GM10847 (cell line): ENCODE results near the gene UNK.

Experiments
- POLR2A ChIP-seq: IDR thresholded peaks from 2 replicates; pipeline ENCODE4 v1.6.1; 2011; ENCODE audit not compliant: insufficient read length; ENCODE audit errors: extremely low read depth

UNK gene

DNA sequence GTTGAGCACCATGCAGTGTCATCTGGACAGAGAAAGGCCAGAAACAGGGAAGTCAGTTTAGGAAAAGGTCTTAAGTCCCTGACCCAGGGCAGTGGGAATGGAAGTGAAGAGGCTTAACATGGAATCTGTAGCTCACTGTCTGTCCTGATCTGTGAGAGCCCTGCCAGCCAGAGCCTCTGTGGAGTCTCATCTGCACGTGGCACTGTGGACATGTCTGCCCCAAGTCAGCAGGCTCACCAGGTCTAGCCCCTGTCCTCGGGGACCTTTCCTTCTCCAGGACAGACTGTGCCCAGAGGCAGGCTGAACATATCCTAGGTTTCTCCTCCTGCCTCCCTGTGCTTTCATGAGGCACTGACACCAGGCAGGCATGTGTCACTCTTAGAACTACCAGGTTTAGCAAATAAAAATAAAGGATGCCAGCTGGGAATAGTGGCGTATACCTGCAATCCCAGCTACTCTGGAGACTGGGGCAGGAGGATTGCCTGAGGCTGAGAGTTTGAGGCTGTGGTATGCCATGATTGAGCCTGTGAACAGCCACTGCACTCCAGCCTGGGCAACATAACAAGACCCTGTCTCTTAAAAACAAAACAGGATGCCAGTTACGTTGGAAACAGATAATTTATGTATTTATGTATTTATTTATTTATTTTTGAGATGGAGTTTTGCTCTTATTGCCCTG, 22.4 kb downstream of the UNK start:
- no peak for TF ChIP-seq POLR2A

DNA sequence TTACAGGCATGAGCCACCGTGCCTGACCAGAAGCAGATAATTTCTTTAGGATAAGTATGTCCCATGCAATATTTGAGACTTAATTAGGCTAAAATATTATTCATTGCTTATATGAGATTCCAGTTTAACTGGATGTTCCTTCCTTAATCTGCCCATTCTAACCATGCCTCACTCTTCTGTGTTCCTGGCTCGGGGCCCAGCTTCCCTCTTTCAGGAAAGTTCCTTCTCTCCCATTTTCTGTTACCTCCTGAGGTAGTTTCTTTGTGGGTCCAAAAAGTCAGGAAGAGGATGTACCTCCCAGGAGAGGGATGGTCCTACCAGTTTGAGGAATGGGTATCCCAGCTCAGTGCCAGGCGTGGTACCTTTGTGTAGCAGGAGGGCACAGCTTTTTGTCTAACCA, 23.3 kb downstream of the UNK start:
- TF ChIP-seq POLR2A, result no peak

GRCh38 chr17:75808549-75808904, 23.9 kb downstream of the UNK start:
- TF ChIP-seq POLR2A, result no peak

GRCh38 chr17:75808905-75809621, 24.5 kb downstream of the UNK start:
- no peak for TF ChIP-seq POLR2A

- no peak for TF ChIP-seq POLR2A
Measured at GRCh38 chr17:75809631-75810111, 25.1 kb downstream of the UNK start.

DNA sequence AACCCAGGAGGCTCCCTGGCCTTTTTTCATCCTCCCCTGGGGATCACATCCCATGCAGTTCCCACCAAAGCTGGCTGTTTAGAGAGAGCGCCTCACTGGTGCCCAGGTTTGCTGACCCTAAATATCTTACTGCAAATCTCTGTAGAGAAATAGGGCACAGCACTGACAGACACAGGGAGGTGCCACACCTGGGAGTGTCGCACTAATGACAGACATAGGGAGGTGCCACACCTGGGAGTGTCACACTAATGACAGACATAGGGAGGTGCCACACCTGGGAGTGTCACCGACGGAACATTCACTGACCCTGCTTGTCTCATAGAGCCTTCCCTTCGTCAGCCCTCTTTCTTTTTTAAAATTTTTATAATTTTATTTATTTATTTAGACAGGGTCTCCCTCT, 25.6 kb downstream of the UNK start:
- no peak for TF ChIP-seq POLR2A

GRCh38 chr17:75811174-75811573, 26.6 kb downstream of the UNK start:
- no peak for TF ChIP-seq POLR2A

DNA sequence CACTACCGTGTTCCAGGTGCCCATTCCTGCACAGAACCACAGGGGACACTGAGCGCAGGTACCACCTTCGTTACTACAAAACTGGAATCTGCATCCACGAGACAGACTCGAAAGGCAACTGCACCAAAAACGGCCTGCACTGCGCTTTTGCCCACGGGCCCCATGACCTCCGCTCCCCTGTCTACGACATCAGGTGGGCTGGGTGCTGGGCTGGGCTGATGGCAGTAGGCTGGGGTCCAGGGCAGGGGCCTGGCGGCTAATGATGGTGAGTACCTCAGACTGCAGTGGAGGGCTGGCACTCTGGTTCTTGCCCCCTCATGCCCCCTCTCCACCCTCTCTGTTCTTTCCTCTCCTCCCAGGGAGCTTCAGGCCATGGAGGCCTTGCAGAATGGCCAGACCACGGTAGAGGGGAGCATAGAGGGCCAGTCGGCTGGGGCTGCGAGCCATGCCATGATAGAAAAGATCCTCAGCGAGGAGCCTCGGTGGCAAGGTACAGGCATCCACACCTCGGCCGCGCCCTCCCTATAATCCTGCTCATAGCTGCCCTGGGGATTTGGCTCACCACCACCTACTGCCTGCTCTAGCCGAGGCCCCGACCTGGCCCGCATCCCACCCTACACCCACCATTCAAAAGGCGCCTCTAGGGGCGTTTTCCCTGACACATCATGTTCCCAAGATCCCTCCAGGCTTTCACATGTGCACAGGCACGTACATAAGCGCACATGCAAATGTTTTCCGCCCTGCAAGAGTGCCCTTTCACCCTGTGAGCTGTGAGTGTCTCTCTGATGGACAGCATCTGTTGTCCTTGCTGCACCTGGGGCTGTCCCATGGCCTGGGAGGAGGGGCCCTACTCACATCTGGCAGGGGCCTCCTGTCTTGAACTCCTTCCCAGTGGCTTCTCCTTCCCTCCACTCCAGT, 27.7 kb downstream of the UNK start:
- TF ChIP-seq POLR2A, result no peak

DNA sequence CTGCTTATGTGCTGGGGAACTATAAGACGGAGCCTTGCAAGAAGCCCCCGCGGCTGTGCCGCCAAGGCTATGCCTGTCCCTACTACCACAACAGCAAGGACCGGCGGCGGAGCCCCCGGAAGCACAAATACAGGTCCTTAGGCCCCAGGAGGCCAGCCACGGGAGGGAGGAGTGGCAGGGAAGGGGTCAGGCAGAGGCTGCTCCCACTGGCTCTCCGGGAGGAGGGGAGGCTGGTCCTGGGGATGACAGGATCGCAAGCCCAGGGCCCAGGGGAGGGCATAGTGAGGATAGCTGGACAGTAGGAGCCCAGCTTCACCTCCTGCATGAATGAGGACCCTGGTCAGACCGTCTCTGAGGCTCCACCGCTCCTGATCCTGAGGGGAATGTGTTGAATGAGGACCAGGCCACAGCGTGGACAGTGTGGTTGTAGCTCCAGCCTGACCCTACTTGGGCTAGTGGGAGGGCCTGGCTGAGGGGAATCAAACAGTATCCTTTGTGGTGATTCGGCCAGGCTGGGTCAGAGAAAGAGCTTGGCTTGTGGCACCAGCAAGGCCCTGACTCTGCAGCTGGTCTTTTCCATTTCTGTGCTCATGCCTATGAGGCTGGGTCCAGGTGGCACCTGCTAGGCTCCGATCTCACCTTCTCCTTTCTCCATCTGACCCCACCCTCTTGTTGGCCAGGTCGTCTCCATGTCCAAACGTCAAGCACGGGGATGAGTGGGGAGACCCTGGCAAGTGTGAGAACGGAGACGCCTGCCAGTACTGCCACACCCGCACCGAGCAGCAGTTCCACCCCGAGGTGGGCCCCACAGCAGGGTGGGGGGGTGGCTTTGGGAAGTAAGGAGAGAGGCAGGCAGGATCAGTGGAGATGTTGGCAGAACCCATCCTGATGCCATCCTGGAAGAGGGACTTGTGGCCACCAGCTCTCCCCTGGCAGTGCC, 28.7 kb downstream of the UNK start:
- no peak for TF ChIP-seq POLR2A

DNA sequence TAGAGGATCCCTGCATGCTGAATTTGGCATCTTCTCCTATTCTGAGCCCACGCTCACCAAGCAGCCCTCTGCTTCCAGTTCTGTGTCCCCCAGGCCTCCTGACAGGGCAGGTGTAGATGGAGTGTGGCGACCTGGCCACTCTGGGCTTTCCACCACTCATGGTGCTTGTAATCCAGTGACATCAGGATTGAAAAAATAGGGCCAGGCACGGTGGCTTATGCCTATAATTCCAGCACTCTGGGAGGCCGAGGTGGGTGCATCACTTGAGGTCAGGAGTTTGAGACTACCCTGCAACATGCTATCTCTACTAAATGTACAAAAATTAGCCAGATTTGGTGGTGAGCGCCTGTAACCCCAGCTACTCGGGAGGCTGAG, 29.4 kb downstream of the UNK start:
- no peak for TF ChIP-seq POLR2A

- no peak for TF ChIP-seq POLR2A
Measured at GRCh38 chr17:75814900-75815373, 30.3 kb downstream of the UNK start.

DNA sequence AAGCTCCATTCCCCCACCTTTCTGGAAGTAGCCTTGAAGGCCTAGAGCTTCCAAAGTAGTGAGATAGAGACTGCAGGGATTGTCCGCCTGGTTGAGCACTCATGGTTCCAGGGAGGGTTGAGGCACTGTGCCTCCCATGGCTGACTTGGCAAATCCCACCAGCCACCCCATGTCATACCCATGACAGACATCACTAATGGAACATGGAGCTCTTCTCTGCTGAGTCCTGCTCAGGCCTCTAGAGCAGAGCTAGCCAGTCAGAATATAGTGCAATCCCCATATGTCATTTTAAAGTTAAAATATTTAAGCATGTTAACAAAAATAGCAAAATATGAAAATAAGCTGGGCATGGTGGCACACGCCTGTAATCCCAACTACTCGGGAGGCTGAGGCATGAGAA, 30.8 kb downstream of the UNK start:
- TF ChIP-seq POLR2A, result no peak

DNA sequence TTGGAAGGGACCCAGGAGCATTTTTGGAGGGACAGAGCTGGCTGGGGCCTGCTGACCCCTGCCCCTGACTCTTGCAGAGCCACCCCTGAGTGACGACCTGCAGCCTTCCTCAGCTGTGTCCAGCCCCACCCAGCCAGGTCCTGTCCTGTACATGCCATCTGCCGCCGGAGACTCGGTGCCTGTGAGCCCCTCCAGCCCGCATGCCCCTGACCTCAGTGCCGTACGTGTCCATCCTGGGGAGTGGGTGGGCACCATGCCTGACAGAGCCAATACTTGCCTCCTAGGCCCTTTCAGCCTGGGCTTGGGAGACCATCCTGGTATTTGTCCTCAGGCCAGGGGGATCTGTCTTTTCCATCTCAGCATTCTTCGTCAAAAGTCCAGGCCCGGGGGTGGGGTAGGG, 32.1 kb downstream of the UNK start:
- TF ChIP-seq POLR2A, result no peak

DNA sequence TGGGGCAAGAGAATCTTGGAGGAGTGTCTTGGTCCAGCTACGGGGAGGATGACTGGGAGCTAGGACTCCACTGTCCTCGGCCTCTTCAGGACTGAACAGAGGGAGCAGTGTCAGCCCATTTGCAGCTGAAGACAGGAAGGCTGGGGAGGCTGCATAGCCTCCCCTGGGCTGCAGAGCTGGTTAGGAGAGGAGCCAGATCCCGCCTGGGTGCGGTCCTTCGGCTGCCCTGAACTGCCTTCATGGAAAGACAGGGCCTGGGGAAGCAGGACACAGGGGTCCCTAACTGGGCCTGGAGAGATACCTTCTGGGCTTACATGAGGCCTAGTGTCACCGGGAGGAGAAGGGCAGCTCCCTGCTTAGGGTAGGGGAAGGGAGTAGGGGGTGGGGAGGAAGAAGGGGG, 33.0 kb downstream of the UNK start:
- TF ChIP-seq POLR2A, result no peak
